IPS DF 4.7 (cell line): ENCODE results near the gene SHQ1.
"Not testable (repeated sequence)": the region's sequence is repeated elsewhere in the genome, so short reads cannot be mapped to it uniquely, and the experiment has no call there.

Experiments used
- DNase-seq: peaks from one replicate; pipeline ENCODE4 v3.0.0-alpha.2; 2013; ENCODE audit warnings: low spot score; ENCODE audit errors: extremely low read depth

Gene SHQ1

GRCh38 chr3:72750405-72750965 lies 97.8 kb downstream of the SHQ1 start:
- no peak for DNase-seq

- no peak for DNase-seq
Observed at GRCh38 chr3:72748659-72749058, 99.6 kb downstream of the SHQ1 start.

- no peak for DNase-seq
Observed at GRCh38 chr3:72746430-72747411, 101.5 kb downstream of the SHQ1 start.

- no peak for DNase-seq
Observed at GRCh38 chr3:72745146-72745999, 102.9 kb downstream of the SHQ1 start.

GRCh38 chr3:72744330-72744729 lies 103.9 kb downstream of the SHQ1 start:
- DNase-seq = no peak

- DNase-seq = no peak
Observed at GRCh38 chr3:72739531-72740466, 108.4 kb downstream of the SHQ1 start.

GRCh38 chr3:72738752-72739530 lies 109.3 kb downstream of the SHQ1 start:
- no peak for DNase-seq

- not testable (repeated sequence) for DNase-seq
Observed at GRCh38 chr3:72735072-72735471, 113.2 kb downstream of the SHQ1 start.

GRCh38 chr3:72733676-72734075 lies 114.6 kb downstream of the SHQ1 start:
- DNase-seq = no peak

- not testable (repeated sequence) for DNase-seq
Observed at GRCh38 chr3:72732666-72733345, 115.4 kb downstream of the SHQ1 start.

GRCh38 chr3:72728958-72729467 lies 119.2 kb downstream of the SHQ1 start:
- DNase-seq = no peak

GRCh38 chr3:72728329-72728889 lies 119.8 kb downstream of the SHQ1 start:
- no peak for DNase-seq

- DNase-seq = no peak
Observed at GRCh38 chr3:72727726-72728125, 120.5 kb downstream of the SHQ1 start.

- no peak for DNase-seq
Observed at GRCh38 chr3:72727172-72727571, 121.1 kb downstream of the SHQ1 start.

- no peak for DNase-seq
Observed at GRCh38 chr3:72725229-72725628, 123.0 kb downstream of the SHQ1 start.

- DNase-seq = no peak
Observed at GRCh38 chr3:72724070-72724469, 124.2 kb downstream of the SHQ1 start.

GRCh38 chr3:72722930-72723726 lies 125.1 kb downstream of the SHQ1 start:
- no peak for DNase-seq
